IMR-90 (cell line): Measurements from ENCODE around the gene TBCA. TPM values are rescaled to one million over a fixed set of nuclear protein-coding genes. Genes with fewer than 3 reads are reported as not detected.

ENCODE experiments used
- ATAC-seq: fragments of 200-7000 bp; cut with Tn5 transposase; 2 replicates; pipeline ENCODE4 v1.9.1; 2020; ENCODE audit warnings: low read depth, mild to moderate bottlenecking, moderate library complexity
- BruUV-seq: library from RNA; stranded (reverse); fragments of 400-500 nt; replicated peaks from 2 replicates; lab custom pipeline; 2021; lab: Mats Ljungman, UMichigan
- CTCF ChIA-PET: fragments of 300-600 bp; formaldehyde crosslinking; extraction: SDS; loops from one replicate; lab custom pipeline; 2021; ENCODE audit warnings: antibody characterized with exemption; lab: Yijun Ruan, JAX
- POLR2A ChIA-PET: fragments of 300-600 bp; sonication (Branson Sonifier 250); formaldehyde crosslinking; loops from one replicate; lab custom pipeline; 2022; ENCODE audit warnings: antibody characterized with exemption; ENCODE audit not compliant: unreplicated experiment; lab: Charles Lee
- DNase-seq: peaks from one replicate; pipeline ENCODE4 v3.0.0; 2013
- H2AFZ ChIP-seq: replicated peaks from 2 replicates; pipeline ENCODE3; 2013; ENCODE audit warnings: low read length, mild to moderate bottlenecking; ENCODE audit not compliant: poor library complexity
- H2AK5ac ChIP-seq: 2 replicates; pipeline ENCODE4 v1.6.1; 2013; ENCODE audit warnings: low read depth, low read length, inconsistent platforms
- H2AK9ac ChIP-seq: replicated peaks from 2 replicates; pipeline ENCODE3; 2013; ENCODE audit warnings: mild to moderate bottlenecking, low read depth, low read length, moderate library complexity; ENCODE audit not compliant: poor library complexity
- H2BK120ac ChIP-seq: 2 replicates; pipeline ENCODE4 v1.6.1; 2013; ENCODE audit warnings: low read depth, low read length, inconsistent platforms
- H2BK15ac ChIP-seq: 3 replicates; pipeline ENCODE4 v1.6.1; 2013; ENCODE audit warnings: low read depth, low read length, inconsistent platforms
- H2BK20ac ChIP-seq: 2 replicates; pipeline ENCODE4 v1.6.1; 2013; ENCODE audit warnings: low read depth, mild to moderate bottlenecking, inconsistent platforms, low read length, moderate library complexity
- H2BK5ac ChIP-seq: 2 replicates; pipeline ENCODE4 v1.6.1; 2013; ENCODE audit warnings: mild to moderate bottlenecking, low read depth, low read length, inconsistent platforms; ENCODE audit not compliant: poor library complexity, severe bottlenecking
- H3K14ac ChIP-seq: replicated peaks from 2 replicates; pipeline ENCODE4 v1.6.1; 2013; ENCODE audit warnings: low read depth, low read length, inconsistent platforms
- H3K18ac ChIP-seq: 2 replicates; pipeline ENCODE4 v1.6.1; 2013; ENCODE audit warnings: low read depth, low read length, control low read depth
- H3K23ac ChIP-seq: 2 replicates; pipeline ENCODE4 v1.6.1; 2013; ENCODE audit warnings: low read depth, low read length, inconsistent platforms
- H3K27ac ChIP-seq: 2 replicates; pipeline ENCODE4 v1.5.1; 2013; ENCODE audit warnings: mild to moderate bottlenecking, control low read depth, low read length; ENCODE audit not compliant: insufficient read depth
- H3K27me3 ChIP-seq: 2 replicates; pipeline ENCODE4 v1.6.1; 2013; ENCODE audit warnings: low read length; ENCODE audit not compliant: control insufficient read depth, insufficient read depth
- H3K36me3 ChIP-seq: 2 replicates; pipeline ENCODE4 v1.6.1; 2013; ENCODE audit warnings: low read length, mixed read lengths; ENCODE audit not compliant: control insufficient read depth, insufficient read depth
- H3K4ac ChIP-seq: 2 replicates; pipeline ENCODE4 v1.6.1; 2013; ENCODE audit warnings: low read depth, low read length, inconsistent platforms
- H3K4me1 ChIP-seq: 2 replicates; pipeline ENCODE4 v1.6.1; 2013; ENCODE audit warnings: low read length, mixed read lengths; ENCODE audit not compliant: control insufficient read depth, insufficient read depth
- H3K4me2 ChIP-seq: 2 replicates; pipeline ENCODE4 v1.6.1; 2013; ENCODE audit warnings: low read depth, mild to moderate bottlenecking, control low read depth, low read length, moderate library complexity
- H3K4me3 ChIP-seq: 2 replicates; pipeline ENCODE4 v1.5.1; 2013; ENCODE audit warnings: low read depth, mild to moderate bottlenecking, control low read depth, low read length, moderate library complexity; ENCODE audit not compliant: insufficient read depth
- H3K56ac ChIP-seq: 2 replicates; pipeline ENCODE4 v1.6.1; 2013; ENCODE audit warnings: low read length, inconsistent platforms; ENCODE audit not compliant: insufficient read depth; ENCODE audit errors: extremely low read depth
- H3K79me1 ChIP-seq, 2 experiments: 2 replicates each; pipeline ENCODE4 v1.6.1; 2013; ENCODE audit warnings: low read length in 2 of 2, inconsistent platforms in 1 of 2, low read depth in 1 of 2
- H3K9ac ChIP-seq: 2 replicates; pipeline ENCODE4 v1.6.1; 2013; ENCODE audit warnings: low read depth, low read length, control low read depth
- H3K9me1 ChIP-seq: 2 replicates; pipeline ENCODE4 v1.6.1; 2013; ENCODE audit warnings: low read length, inconsistent platforms; ENCODE audit not compliant: insufficient read depth
- H3K9me3 ChIP-seq: 2 replicates; pipeline ENCODE4 v1.6.1; 2013; ENCODE audit warnings: low read length; ENCODE audit not compliant: control insufficient read depth, insufficient read depth
- H4K20me1 ChIP-seq: 2 replicates; pipeline ENCODE4 v1.6.1; 2013; ENCODE audit warnings: low read length, inconsistent platforms; ENCODE audit not compliant: insufficient read depth
- H4K5ac ChIP-seq: 2 replicates; pipeline ENCODE4 v1.6.1; 2013; ENCODE audit warnings: mild to moderate bottlenecking, low read depth, low read length, control low read depth
- H4K8ac ChIP-seq, 2 experiments: 2 replicates each; pipeline ENCODE4 v1.6.1; 2013; ENCODE audit warnings: low read depth in 2 of 2, low read length in 2 of 2, control low read depth in 1 of 2, inconsistent platforms in 1 of 2
- H4K91ac ChIP-seq: 2 replicates; pipeline ENCODE4 v1.6.1; 2013; ENCODE audit warnings: low read depth, low read length, inconsistent platforms; ENCODE audit not compliant: insufficient read depth
- CEBPB ChIP-seq: IDR thresholded peaks from 2 replicates; pipeline ENCODE4 v1.6.1; 2012; ENCODE audit warnings: low read depth, low read length, improper control_type of control experiment
- FOS ChIP-seq: fragments of 150-350 bp; IDR thresholded peaks from 2 replicates; pipeline ENCODE4 v1.6.1; 2016; ENCODE audit warnings: low read depth, low read length
- MAFK ChIP-seq: IDR thresholded peaks from 2 replicates; pipeline ENCODE4 v1.6.1; 2012; ENCODE audit warnings: low read depth, low read length, improper control_type of control experiment
- WGBS, 2 experiments: methylation state at CpG; one replicate each; pipeline versions ENCODE4 v1.1.5 to v1.1.7; 2013; ENCODE audit warnings: missing lambda C conversion rate in 2 of 2; ENCODE audit not compliant: insufficient read length in 1 of 2; ENCODE audit errors: extremely low coverage in 2 of 2; 5-methylcytosine and 5-hydroxymethylcytosine counted together
- dilution Hi-C: fragments of 300-500 bp; cut with HindIII; formaldehyde crosslinking; loops from one replicate; pipeline ENCODE4 v1.14.3; 2018; ENCODE audit warnings: low sequenced_read_pairs; ENCODE audit not compliant: unreplicated experiment
- in situ Hi-C: fragments of 300-500 bp; cut with MboI; formaldehyde crosslinking; loops from 3 replicates; pipeline ENCODE4 v1.14.3; 2019; ENCODE audit warnings: low sequenced_read_pairs, inconsistent platforms, mixed read lengths
- intact Hi-C: fragments of 100-400 bp; cut with micrococcal nuclease; formaldehyde crosslinking; loops from 2 replicates; pipeline ENCODE4 v1.10.0; 2022
- polyA plus RNA-seq, 3 experiments: library from polyadenylated mRNA; depleted of rRNA; stranded (reverse); fragments of >200 nt; gene quantifications; 2 replicates each; pipeline ENCODE4 v1.2.3, GENCODE V29; 2012; ENCODE audit warnings: low replicate concordance in 1 of 3
- total RNA-seq: library from RNA; depleted of rRNA; stranded (reverse); fragments of >200 nt; gene quantifications from 2 replicates; pipeline ENCODE4 v1.2.3, GENCODE V29; 2012

The TBCA gene
- total and polyA plus RNA-seq, 2 of the 4 experiments (the other 2 are of a cell fraction), result 6.1 to 137 TPM

GRCh38 chr5:77643654-77644370 lies 132.3 kb downstream of the TBCA start:
- Histone ChIP-seq H3K4me1 (peaks cover 2% of the 10 kb centered on the region; the same call in 1 of the 2 replicates), H4K5ac (no peak overlapping the region), H3K79me1 (no peaks in the 10 kb centered on the region), H3K9me1 (no peaks in the 10 kb centered on the region), H3K27ac (no peak overlapping the region), H3K27me3 (peaks cover 94% of the 10 kb centered on the region), H3K9me3 (peaks cover 11% of the 10 kb centered on the region; the same call in 1 of the 2 replicates), H3K4me2 (no peak overlapping the region; the same call in 1 of the 2 replicates), H2AFZ (no peak overlapping the region), H4K91ac (no peak overlapping the region), H2BK120ac (no peak overlapping the region), H2BK15ac (no peak overlapping the region), H3K56ac (no peak overlapping the region), H4K8ac (no peak overlapping the region), H3K23ac (no peak overlapping the region; the same call in 1 of the 2 replicates), H2BK5ac (no peak overlapping the region), H3K4ac (no peak overlapping the region), H3K4me3 (no peak overlapping the region), H3K18ac (no peak overlapping the region), H2BK20ac (no peak overlapping the region), H3K9ac (no peak overlapping the region), H2AK9ac (no peak overlapping the region), H3K36me3 (no peaks in the 10 kb centered on the region), H2AK5ac (no peak overlapping the region), H3K14ac (no peak overlapping the region), H4K20me1 (peaks cover 6% of the 10 kb centered on the region; the same call in 1 of the 2 replicates)
- in situ Hi-C loops (no loop called here), dilution Hi-C loops (no loop called here), intact Hi-C loops (loop anchor here (10.0 kb wide), 1 partner anchor 361 kb away; no protein-coding TSS in a partner anchor)
- ATAC-seq (no peak), DNase-seq (no peak)
- ChIA-PET POLR2A (no interaction called here), CTCF (no interaction called here)
- 6% methylated on average over 15 of the region's 28 CpGs; no CpG with 5 or more reads in 1 of the 2 experiments for WGBS, 2 experiments
- TF ChIP-seq FOS (no peak), MAFK (no peak), CEBPB (peak; percentile 28; the same call in 1 of the 2 replicates)
- BruUV-seq, result no TSS peak
